K562 (cell line): ENCODE measurements around the gene RMND5A. TPM values are rescaled to one million over a fixed set of nuclear protein-coding genes. Genes with fewer than 3 reads are reported as not detected.

ENCODE experiments used
- ATAC-seq: fragments of 200-7000 bp; cut with Tn5 transposase; 3 replicates; pipeline ENCODE4 v1.9.1; 2020; ENCODE audit warnings: moderate library complexity
- BruUV-seq: library from RNA; stranded (reverse); fragments of 400-500 nt; replicated peaks from 2 replicates; lab custom pipeline; 2021; lab: Mats Ljungman, UMichigan
- CTCF ChIA-PET: fragments of 300-600 bp; formaldehyde crosslinking; extraction: SDS; loops from one replicate; lab custom pipeline; 2021; ENCODE audit warnings: low intra/inter-chr PET ratio; lab: Yijun Ruan, JAX
- POLR2A ChIA-PET: fragments of 300-600, 350-650 bp; sonication (Branson Sonifier 250); formaldehyde crosslinking; extraction: SDS; loops from one replicate; lab custom pipeline; 2021; ENCODE audit warnings: antibody characterized with exemption, inconsistent platforms; lab: Yijun Ruan, JAX
- DNase-seq, 4 experiments: peaks; one replicate each; pipeline versions ENCODE4 v3.0.0 to v3.0.0-alpha.2; 2011 to 2018; ENCODE audit warnings: low spot score in 3 of 4, mixed read lengths in 3 of 4; ENCODE audit errors: extremely low read depth in 1 of 4
- FAIRE-seq: peaks from 2 replicates; lab custom pipeline; 2011; peaks lifted over from hg19 to GRCh38; lab: Jason Lieb, UNC
- H2AFZ ChIP-seq: 2 replicates; pipeline ENCODE4 v1.6.0; 2011; ENCODE audit warnings: low read depth, low read length, control low read depth, inconsistent platforms
- H3K27ac ChIP-seq: fragments of 200-600 bp; 3 replicates; pipeline ENCODE4 v1.8.0; 2011; ENCODE audit warnings: low read depth, mild to moderate bottlenecking, control low read depth, inconsistent platforms, low read length, moderate library complexity, mixed read lengths; ENCODE audit errors: extremely low read depth
- H3K27me3 ChIP-seq, 2 experiments: fragments of 300-600 bp in 1 of 2; 2 replicates in 1 of 2; 3 replicates in 1 of 2; pipeline versions ENCODE4 v1.6.0 to v1.8.0; 2011; ENCODE audit warnings: inconsistent platforms in 2 of 2, low read length in 2 of 2, mild to moderate bottlenecking in 1 of 2, mixed read lengths in 1 of 2, moderate library complexity in 1 of 2; ENCODE audit not compliant: control insufficient read depth in 2 of 2, insufficient read depth in 2 of 2
- H3K36me3 ChIP-seq: fragments of 300-600 bp; 3 replicates; pipeline ENCODE4 v1.8.0; 2011; ENCODE audit warnings: mild to moderate bottlenecking, low read length, inconsistent platforms; ENCODE audit not compliant: control insufficient read depth, insufficient read depth
- H3K4me1 ChIP-seq, 2 experiments: fragments of 200-600 bp in 1 of 2; replicated peaks in 1 of 2; 2 replicates in 1 of 2; 3 replicates in 1 of 2; pipeline versions ENCODE4 v1.5.1 to v1.8.0; 2011; ENCODE audit warnings: inconsistent platforms in 2 of 2, low read length in 2 of 2, mild to moderate bottlenecking in 1 of 2, mixed read lengths in 1 of 2, moderate library complexity in 1 of 2; ENCODE audit not compliant: control insufficient read depth in 2 of 2, insufficient read depth in 2 of 2
- H3K4me2 ChIP-seq: 2 replicates; pipeline ENCODE4 v1.6.1; 2011; ENCODE audit warnings: low read length, control low read depth, inconsistent platforms, mixed read lengths; ENCODE audit not compliant: insufficient read depth
- H3K4me3 ChIP-seq: fragments of 200-600 bp; sonication (generic), shearing (Covaris generic); 2 replicates; pipeline ENCODE4 v1.5.1; 2016; ENCODE audit warnings: control low read depth, inconsistent platforms
- H3K79me2 ChIP-seq: fragments of 200-600 bp; 3 replicates; pipeline ENCODE4 v1.8.0; 2011; ENCODE audit warnings: low read length, inconsistent platforms; ENCODE audit not compliant: control insufficient read depth, insufficient read depth
- H3K9ac ChIP-seq, 2 experiments: 2 replicates each; pipeline versions ENCODE4 v1.6.0 to v1.6.1; 2011; ENCODE audit warnings: low read depth in 2 of 2, low read length in 2 of 2, control low read depth in 1 of 2, inconsistent platforms in 1 of 2, mild to moderate bottlenecking in 1 of 2, mixed read lengths in 1 of 2; ENCODE audit not compliant: insufficient read depth in 1 of 2
- H3K9me1 ChIP-seq: one replicate; pipeline ENCODE4 v1.6.0; 2011; ENCODE audit warnings: inconsistent platforms, mild to moderate bottlenecking, low read length, moderate library complexity; ENCODE audit not compliant: control insufficient read depth, insufficient read depth
- H3K9me3 ChIP-seq: replicated peaks from 2 replicates; pipeline ENCODE4 v1.5.1; 2011; ENCODE audit warnings: low read depth, low read length, inconsistent platforms; ENCODE audit not compliant: control insufficient read depth, insufficient read depth
- H4K20me1 ChIP-seq: replicated peaks from 2 replicates; pipeline ENCODE4 v1.6.1; 2011; ENCODE audit warnings: low read length, inconsistent platforms, mixed read lengths; ENCODE audit not compliant: control insufficient read depth, insufficient read depth
- ATF7 ChIP-seq: fragments of 450-650 bp; IDR thresholded peaks from 2 replicates; pipeline ENCODE4 v1.7.1; 2014; ENCODE audit warnings: mild to moderate bottlenecking, moderate library complexity
- CHD1 ChIP-seq: fragments of 200-600 bp; sonication (generic); IDR thresholded peaks from one replicate; pipeline ENCODE4 v1.6.1; 2012; ENCODE audit warnings: mild to moderate bottlenecking, moderate library complexity, low read length, inconsistent platforms
- HDAC6 ChIP-seq: IDR thresholded peaks from 2 replicates; pipeline ENCODE4 v1.6.1; 2012; ENCODE audit warnings: low read depth, mild to moderate bottlenecking, control low read depth, inconsistent platforms, low read length, moderate library complexity
- MTA3 ChIP-seq: fragments of 450-650 bp; formaldehyde crosslinking; IDR thresholded peaks from 2 replicates; pipeline ENCODE4 v1.6.1; 2017; ENCODE audit warnings: mild to moderate bottlenecking, borderline replicate concordance
- NFRKB ChIP-seq: fragments of 450-650 bp; IDR thresholded peaks from 2 replicates; pipeline ENCODE4 v1.6.1; 2016; ENCODE audit warnings: low read depth
- PCBP1 ChIP-seq: fragments of 200-400 bp; formaldehyde crosslinking; IDR thresholded peaks from 2 replicates; pipeline ENCODE4 v1.6.1; 2018; ENCODE audit warnings: mild to moderate bottlenecking, low read depth, low read length; ENCODE audit not compliant: poor library complexity, severe bottlenecking
- POLR2B ChIP-seq: fragments of 450-650 bp; IDR thresholded peaks from 2 replicates; pipeline ENCODE4 v1.6.1; 2018; ENCODE audit warnings: low read depth; ENCODE audit not compliant: partially characterized antibody
- POLR3G ChIP-seq: IDR thresholded peaks from 2 replicates; pipeline ENCODE4 v1.6.1; 2011; ENCODE audit not compliant: insufficient read length, insufficient replicate concordance; ENCODE audit errors: extremely low read depth
- RBM39 ChIP-seq: fragments of 200-400 bp; formaldehyde crosslinking; optimal IDR thresholded peaks from 2 replicates; pipeline ENCODE3; 2018; ENCODE audit warnings: low read depth, low read length
- SMARCE1 ChIP-seq: fragments of 450-650 bp; IDR thresholded peaks from 2 replicates; pipeline ENCODE4 v1.7.1; 2016; ENCODE audit warnings: mild to moderate bottlenecking
- ZNF280B ChIP-seq: fragments of 250-450 bp; sonication (Bioruptor Pico); IDR thresholded peaks from 2 replicates; pipeline ENCODE4 v1.5.1; 2021; ENCODE audit warnings: mild to moderate bottlenecking
- ZNF318 ChIP-seq, 2 experiments: fragments of 450-650 bp; IDR thresholded peaks; 2 replicates each; pipeline ENCODE4 v1.6.1; 2016; ENCODE audit warnings: mild to moderate bottlenecking in 2 of 2, borderline replicate concordance in 1 of 2, low read depth in 1 of 2, moderate library complexity in 1 of 2
- ZNF445 ChIP-seq: fragments of 250-450 bp; sonication (Bioruptor Pico); IDR thresholded peaks from 2 replicates; pipeline ENCODE4 v1.4.0; 2020; ENCODE audit warnings: low read depth, mild to moderate bottlenecking, moderate library complexity
- ZSCAN32 ChIP-seq: fragments of 450-650 bp; formaldehyde crosslinking; IDR thresholded peaks from 2 replicates; pipeline ENCODE4 v1.4.0; 2020; ENCODE audit warnings: mild to moderate bottlenecking, moderate library complexity
- ZZZ3 ChIP-seq: fragments of 450-650 bp; IDR thresholded peaks from 2 replicates; pipeline ENCODE4 v1.6.1; 2016; ENCODE audit warnings: antibody characterized with exemption, mild to moderate bottlenecking, moderate library complexity
- WGBS: fragments of 100-300 bp; shearing (Covaris generic); methylation state at CpG from one replicate; pipeline ENCODE4 v1.1.6; 2016; ENCODE audit warnings: low coverage, mixed read lengths; ENCODE audit not compliant: insufficient coverage; ENCODE audit errors: missing lambda C conversion rate; 5-methylcytosine and 5-hydroxymethylcytosine counted together
- in situ Hi-C: fragments of 300-500 bp; cut with MboI; formaldehyde crosslinking; loops from 4 replicates; pipeline ENCODE4 v1.15.0; 2018; ENCODE audit warnings: inconsistent platforms, mixed read lengths
- intact Hi-C: fragments of 100-400 bp; cut with micrococcal nuclease; formaldehyde crosslinking; loops from 2 replicates; pipeline ENCODE4 v1.14.2; 2022
- polyA plus RNA-seq, 8 experiments: library from polyadenylated mRNA; depleted of rRNA in 4 of 8; stranded (reverse) in 5 of 8; unstranded in 3 of 8; fragments of >200 nt; fragmentation: Nextera tagmentation in 2 of 8; fragmentation: Illumina TruSeq in 1 of 8; extraction: Ambion mirVana in 2 of 8; extraction: Trizol in 1 of 8; gene quantifications; 2 replicates each; pipeline versions ENCODE4 v1.2.1 to v1.2.3, GENCODE V29; 2011 to 2014; ENCODE audit warnings: inconsistent platforms in 1 of 8, missing spikeins in 1 of 8
- total RNA-seq, 7 experiments: library from RNA; depleted of rRNA in 6 of 7; stranded (reverse); fragments of >200 nt in 6 of 7; fragmentation: Illumina TruSeq in 2 of 7; extraction: Trizol in 2 of 7; gene quantifications; 2 replicates each; pipeline versions ENCODE4 v1.2.1 to v1.2.3, GENCODE V29; 2011 to 2021; ENCODE audit warnings: low replicate concordance in 1 of 7

Gene RMND5A
- total and polyA plus RNA-seq, 9 of the 15 experiments (the other 6 are each of a cell fraction or from before 2014, with no cell fraction given) = 13.2 to 43.5 (median 34.1) TPM

- POLR2A ChIA-PET = no interaction called here
- H3K27ac ChIP-seq = no peak overlapping the region
- no peak for ATAC-seq
- no peaks in the 10 kb centered on the region for H3K9me1 ChIP-seq
- no peak overlapping the region for H3K4me3 ChIP-seq
- H3K36me3 ChIP-seq = no peaks in the 10 kb centered on the region
- DNase-seq = no peak
- H3K79me2 ChIP-seq = no peaks in the 10 kb centered on the region
- BruUV-seq = no TSS peak
- no peak overlapping the region for H3K9ac ChIP-seq
- CTCF ChIA-PET = no interaction called here
- H3K4me2 ChIP-seq = no peak overlapping the region
- H3K9me3 ChIP-seq = no peaks in the 10 kb centered on the region
- H3K4me1 ChIP-seq = peaks cover 0 to 6% of the 10 kb centered on the region in 2 experiments; a peak in 1 of 5 replicates
- no peak overlapping the region for H2AFZ ChIP-seq
- intact Hi-C loops = no loop called here
- peaks cover 0 to 20% of the 10 kb centered on the region in 2 experiments; a peak in 4 of 5 replicates for H3K27me3 ChIP-seq
- H4K20me1 ChIP-seq = no peaks in the 10 kb centered on the region
- in situ Hi-C loops = no loop called here
- 0% methylated on average over 2 of the region's 2 CpGs for WGBS
- no peak for FAIRE-seq
- TF ChIP-seq PCBP1 = no peak
- TF ChIP-seq POLR3G = no peak
- no peak for TF ChIP-seq HDAC6
- TF ChIP-seq ZSCAN32 = no peak
- no peak for TF ChIP-seq RBM39
- TF ChIP-seq NFRKB = no peak
- no peak for TF ChIP-seq MTA3
- no peak for TF ChIP-seq CHD1
- TF ChIP-seq ATF7 = no peak
- no peak for TF ChIP-seq POLR2B
- no peak for TF ChIP-seq SMARCE1
- no peak for TF ChIP-seq ZNF445
- TF ChIP-seq ZNF280B (CRISPR knock-in tag) = no peak
- TF ChIP-seq ZNF318 (IDR thresholded peaks at IDR 0.05; ENCODE audit: borderline replicate concordance in 1 of 2, low read depth in 1 of 2) = no peak
- TF ChIP-seq ZZZ3 = no peak
Measured at GRCh38 chr2:86818957-86819356, 98.9 kb downstream of the RMND5A start.
